Right lobe of liver (tissue), 6 donors: Measurements from ENCODE around the gene TOM1L2. TPM values are rescaled to one million over a fixed set of nuclear protein-coding genes. Genes with fewer than 3 reads are reported as not detected.

Experiments used
- ATAC-seq, 4 donors: fragments of 200-7000 bp; cut with Tn5 transposase; one replicate each; pipeline ENCODE4 v1.9.1; 2020; ENCODE audit warnings: mild to moderate bottlenecking in 4 of 4, moderate library complexity in 4 of 4
- DNase-seq, 3 donors: peaks; one replicate each; pipeline ENCODE4 v3.0.0-alpha.2; 2020
- H3K27ac ChIP-seq, 3 donors: fragments of 200-600 bp; one replicate each; pipeline ENCODE4 v1.8.0; 2022
- H3K27me3 ChIP-seq, 2 donors: fragments of 200-600 bp; one replicate each; pipeline ENCODE4 v1.8.0; 2022
- H3K36me3 ChIP-seq, 4 donors: fragments of 200-600 bp; sonication (generic) in 1 of 4; one replicate each; pipeline versions ENCODE4 v1.5.1 to v1.8.0; 2017 to 2022; ENCODE audit warnings: control low read depth in 1 of 4
- H3K4me1 ChIP-seq, 4 donors: fragments of 200-600 bp; sonication (generic) in 1 of 4; one replicate each; pipeline versions ENCODE4 v1.5.1 to v1.8.0; 2017 to 2022; ENCODE audit warnings: control low read depth in 1 of 4
- H3K4me3 ChIP-seq, 3 donors: fragments of 200-600 bp; one replicate each; pipeline ENCODE4 v1.8.0; 2022
- H3K9me3 ChIP-seq, 4 donors: fragments of 200-600 bp; sonication (generic) in 1 of 4; one replicate each; pipeline versions ENCODE4 v1.5.1 to v1.8.0; 2017 to 2022; ENCODE audit warnings: control low read depth in 1 of 4
- CTCF ChIP-seq, 4 donors: fragments of 200-600 bp in 3 of 4; fragments of 450-650 bp in 1 of 4; IDR thresholded peaks; one replicate each; pipeline versions ENCODE4 v1.5.1 to v1.8.0; 2016 to 2022; ENCODE audit warnings: antibody characterized with exemption in 4 of 4, mild to moderate bottlenecking in 2 of 4
- POLR2A ChIP-seq: fragments of 450-650 bp; IDR thresholded peaks from one replicate; pipeline ENCODE4 v1.6.1; 2017; ENCODE audit warnings: antibody characterized with exemption, mild to moderate bottlenecking
- WGBS: methylation state at CpG from one replicate; pipeline ENCODE4 v1.1.6; 2018; ENCODE audit warnings: low coverage, low lambda C conversion rate; ENCODE audit not compliant: insufficient coverage; ENCODE audit errors: missing lambda C conversion rate; 5-methylcytosine and 5-hydroxymethylcytosine counted together
- intact Hi-C, 2 donors: fragments of 100-400 bp; cut with DNase I; formaldehyde crosslinking; loops; one replicate each; pipeline versions ENCODE4 v1.11.2 to v1.14.1; 2022
- total RNA-seq, 6 experiments: library from RNA; depleted of rRNA in 2 of 6; stranded (reverse); fragments of >200 nt in 2 of 6; fragmentation: NEBNext Ultra II Directional in 3 of 6; extraction: Animal tissue kit (Norgen Biotek cat#: 25700) in 3 of 6; gene quantifications; one replicate each; pipeline versions ENCODE4 v1.1.0 to v1.2.4, GENCODE V29; 2016 to 2023
- donor health status: DM: no; HTN: yes; CAD: no.
- donor health status: DM: no; HTN: no; CAD: no.
- donor health status: DM: no; HTN: no; CAD: no.
- donor health status: DM: no; HTN: yes; CAD: no.
- donor health status: DM: no; HTN: yes; CAD: no.

Gene TOM1L2
- total RNA-seq, 6 experiments from 2014 or later = 13.5 to 21.2 (median 16.0) TPM

GRCh38 chr17:17811381-17812210, 160.6 kb downstream of the TOM1L2 start:
- Histone ChIP-seq H3K27ac (peak overlapping the region in 2 of 3 donors; percentile 52 to 79), H3K27me3 (no peaks in the 10 kb centered on the region), H3K4me1 (peaks cover 0 to 71% (median 18%) of the 10 kb centered on the region in 4 donors), H3K9me3 (no peaks in the 10 kb centered on the region), H3K4me3 (no peak overlapping the region), H3K36me3 (peaks cover 0 to 49% (median 15%) of the 10 kb centered on the region in 4 donors)
- intact Hi-C loops = no loop called here
- peak in 1 of 3 donors; percentile 61 for DNase-seq
- ATAC-seq = peak; percentile 3 to 14 (median 10)
- WGBS = 27% methylated on average over 13 of the region's 15 CpGs
- TF ChIP-seq POLR2A = no peak
- TF ChIP-seq CTCF (IDR thresholded peaks at IDR 0.05) = no peak

DNA sequence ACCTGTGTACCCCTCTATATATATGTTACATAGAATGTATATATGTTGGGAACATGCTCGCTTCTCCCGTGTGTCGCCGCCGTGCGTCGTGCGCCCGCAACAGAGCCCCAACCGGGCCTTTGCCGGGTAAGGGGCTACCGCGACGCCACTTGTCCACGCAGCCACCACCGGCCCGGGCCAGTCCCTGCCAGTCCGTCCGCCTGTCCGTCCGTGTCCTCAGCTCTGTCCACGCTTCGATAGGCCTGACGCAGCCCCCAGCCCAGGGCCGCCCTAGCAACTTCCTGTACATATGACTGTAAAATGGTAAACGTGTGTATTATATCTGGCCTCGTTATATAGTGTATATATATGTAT, 161.3 kb downstream of the TOM1L2 start:
- peaks cover 0 to 73% (median 18%) of the 10 kb centered on the region in 4 donors for H3K4me1 ChIP-seq
- ATAC-seq (peak in 1 of 4 donors; percentile 3), DNase-seq (no peak)
- no peaks in the 10 kb centered on the region for H3K9me3 ChIP-seq
- no peak overlapping the region for H3K4me3 ChIP-seq
- H3K27ac ChIP-seq = peak overlapping the region in 1 of 3 donors; percentile 79
- WGBS = 59% methylated on average over 19 of the region's 27 CpGs
- H3K27me3 ChIP-seq = no peaks in the 10 kb centered on the region
- TF ChIP-seq POLR2A (no peak), CTCF (IDR thresholded peaks at IDR 0.05) (no peak)
- H3K36me3 ChIP-seq = peaks cover 0 to 43% (median 14%) of the 10 kb centered on the region in 4 donors
- intact Hi-C loops = no loop called here

DNA sequence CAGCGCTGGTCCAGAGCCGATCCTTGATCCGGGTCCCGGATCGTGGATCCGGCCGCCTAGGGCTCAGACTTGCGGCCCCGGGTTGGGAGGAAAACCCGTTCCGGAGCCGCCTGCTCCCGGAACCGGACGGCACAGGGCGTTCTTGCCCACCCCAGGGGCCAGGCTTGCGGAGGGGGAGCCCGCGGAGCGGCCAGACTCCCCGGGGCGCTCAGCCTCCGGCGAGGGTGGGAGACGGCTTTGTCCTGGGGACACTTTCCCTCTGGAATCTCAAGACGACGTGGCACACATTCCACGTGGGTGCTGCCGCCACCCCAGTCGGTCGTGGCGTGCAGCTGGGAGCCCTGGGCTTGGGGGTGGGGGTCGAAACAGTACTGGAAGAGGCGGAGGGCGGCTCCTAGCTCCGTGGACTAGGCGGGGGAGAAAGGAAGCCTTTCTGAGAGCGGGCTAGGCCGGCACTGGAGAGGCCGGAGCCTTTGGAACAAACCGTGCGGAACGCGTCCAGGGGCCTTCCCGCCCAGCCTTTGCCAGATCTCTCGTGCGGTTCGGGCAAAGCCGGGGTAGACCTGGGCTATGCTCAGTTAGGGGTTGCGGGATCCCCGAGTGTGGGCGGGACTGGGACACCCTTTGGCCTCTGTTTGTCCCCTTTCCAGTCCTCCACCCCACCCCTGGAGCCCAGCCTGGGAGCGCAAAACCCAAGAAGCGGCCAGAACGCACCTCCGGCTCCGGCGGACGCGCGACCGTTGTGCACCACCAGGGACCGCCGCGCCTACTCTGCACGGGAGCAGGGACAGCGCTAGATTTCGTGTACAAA, 161.9 kb downstream of the TOM1L2 start:
- Histone ChIP-seq H3K4me3 (peak overlapping the region in 2 of 3 donors; percentile 21 to 26), H3K4me1 (peaks cover 0 to 71% (median 18%) of the 10 kb centered on the region in 4 donors), H3K27me3 (no peaks in the 10 kb centered on the region), H3K27ac (peak overlapping the region in 2 of 3 donors; percentile 60 to 79), H3K9me3 (no peaks in the 10 kb centered on the region), H3K36me3 (peaks cover 0 to 38% (median 11%) of the 10 kb centered on the region in 4 donors)
- DNase-seq (peak; percentile 59 to 81 (median 74)), ATAC-seq (peak; percentile 19 to 45 (median 36))
- 37% methylated on average over 28 of the region's 68 CpGs for WGBS
- intact Hi-C loops = no loop called here
- TF ChIP-seq POLR2A = no peak
- peak in 1 of 4 donors; percentile 11 for TF ChIP-seq CTCF (IDR thresholded peaks at IDR 0.05)

DNA sequence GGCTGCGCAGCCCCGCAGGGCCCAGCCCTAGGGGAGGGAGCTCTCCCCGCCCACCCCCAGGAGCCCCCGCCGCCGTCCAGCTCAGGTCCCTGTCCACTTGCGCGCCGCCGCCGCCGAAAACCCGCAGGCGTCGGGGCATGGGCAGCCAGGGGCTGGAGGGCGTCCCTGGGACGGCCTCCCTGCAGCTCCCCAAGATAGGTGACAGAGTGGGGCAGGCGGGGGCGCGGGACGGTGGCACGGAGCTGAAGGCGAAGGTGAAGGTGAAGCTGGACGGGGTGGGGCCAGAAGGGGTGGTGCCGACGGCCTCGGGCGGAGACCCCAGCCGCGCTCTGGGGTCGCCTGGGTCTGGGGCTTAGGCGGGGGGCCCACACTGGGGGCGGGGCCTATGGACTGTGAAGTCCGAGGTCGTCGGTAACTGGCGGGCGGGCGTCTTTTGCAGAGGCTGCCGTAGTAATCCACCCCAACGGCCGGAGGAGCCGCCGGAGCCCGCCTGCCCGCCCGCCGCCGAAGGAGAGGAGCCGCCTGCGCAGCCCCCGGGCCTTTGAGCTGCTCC, 162.6 kb downstream of the TOM1L2 start:
- peaks cover 0 to 31% (median 7%) of the 10 kb centered on the region in 4 donors for H3K36me3 ChIP-seq
- intact Hi-C loops = no loop called here
- TF ChIP-seq CTCF (IDR thresholded peaks at IDR 0.05) (no peak), POLR2A (no peak)
- H3K9me3 ChIP-seq = no peaks in the 10 kb centered on the region
- DNase-seq (no peak), ATAC-seq (no peak)
- WGBS = 40% methylated on average over 2 of the region's 52 CpGs
- peak overlapping the region in 2 of 3 donors; percentile 60 to 79 for H3K27ac ChIP-seq
- H3K4me1 ChIP-seq = peaks cover 0 to 65% (median 18%) of the 10 kb centered on the region in 4 donors
- H3K4me3 ChIP-seq = peak overlapping the region in 2 of 3 donors; percentile 21 to 26
- no peaks in the 10 kb centered on the region for H3K27me3 ChIP-seq
